ENCODE results near the gene CLASP1. TPM values are rescaled to one million over a fixed set of nuclear protein-coding genes. Genes with fewer than 3 reads are reported as not detected.

CLASP1 gene
- total RNA-seq, 2 donors from 2014 or later, result 87.0 to 88.3 TPM

- TF ChIP-seq, protein P1, sequence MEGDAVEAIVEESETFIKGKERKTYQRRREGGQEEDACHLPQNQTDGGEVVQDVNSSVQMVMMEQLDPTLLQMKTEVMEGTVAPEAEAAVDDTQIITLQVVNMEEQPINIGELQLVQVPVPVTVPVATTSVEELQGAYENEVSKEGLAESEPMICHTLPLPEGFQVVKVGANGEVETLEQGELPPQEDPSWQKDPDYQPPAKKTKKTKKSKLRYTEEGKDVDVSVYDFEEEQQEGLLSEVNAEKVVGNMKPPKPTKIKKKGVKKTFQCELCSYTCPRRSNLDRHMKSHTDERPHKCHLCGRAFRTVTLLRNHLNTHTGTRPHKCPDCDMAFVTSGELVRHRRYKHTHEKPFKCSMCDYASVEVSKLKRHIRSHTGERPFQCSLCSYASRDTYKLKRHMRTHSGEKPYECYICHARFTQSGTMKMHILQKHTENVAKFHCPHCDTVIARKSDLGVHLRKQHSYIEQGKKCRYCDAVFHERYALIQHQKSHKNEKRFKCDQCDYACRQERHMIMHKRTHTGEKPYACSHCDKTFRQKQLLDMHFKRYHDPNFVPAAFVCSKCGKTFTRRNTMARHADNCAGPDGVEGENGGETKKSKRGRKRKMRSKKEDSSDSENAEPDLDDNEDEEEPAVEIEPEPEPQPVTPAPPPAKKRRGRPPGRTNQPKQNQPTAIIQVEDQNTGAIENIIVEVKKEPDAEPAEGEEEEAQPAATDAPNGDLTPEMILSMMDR (conservative IDR thresholded peaks at IDR 0.05), result peak; percentile 69
- Mint-ChIP-seq H3K9me3 (peaks cover 4% of the 10 kb centered on the region), H3K4me3 (no peak overlapping the region), H3K4me1 (peaks cover 11% of the 10 kb centered on the region), H3K27ac (peak overlapping the region; percentile 65), H3K27me3 (ENCODE audit: insufficient read depth) (no peaks in the 10 kb centered on the region), H3K36me3 (ENCODE audit: low read depth) (peaks cover 46% of the 10 kb centered on the region)
- Histone ChIP-seq H3K36me3 (ENCODE audit: control insufficient read depth, insufficient read depth, low read length) (peaks cover 52% of the 10 kb centered on the region), H3K4me3 (ENCODE audit: low read length) (no peak overlapping the region), H3K9me3 (ENCODE audit: control insufficient read depth, low read length) (no peaks in the 10 kb centered on the region), H3K27me3 (ENCODE audit: control insufficient read depth, insufficient read depth, low read length, poor library complexity, severe bottlenecking) (no peaks in the 10 kb centered on the region), H3K4me1 (ENCODE audit: control insufficient read depth, insufficient read depth, low read length) (no peaks in the 10 kb centered on the region), H3K27ac (ENCODE audit: low read depth, low read length) (no peak overlapping the region), H3K9ac (ENCODE audit: extremely low read depth, low read length, poor library complexity, severe bottlenecking) (no peak overlapping the region)
- 92 to 93% methylated on average over 17 to 20 of the region's 20 CpGs for WGBS, 2 experiments (ENCODE audit: insufficient coverage in 1 of 2, insufficient read length in 1 of 2)
- peak; percentile 87 for DNase-seq
Observed at GRCh38 chr2:121338281-121338680, 311.0 kb downstream of the CLASP1 start.

DNA sequence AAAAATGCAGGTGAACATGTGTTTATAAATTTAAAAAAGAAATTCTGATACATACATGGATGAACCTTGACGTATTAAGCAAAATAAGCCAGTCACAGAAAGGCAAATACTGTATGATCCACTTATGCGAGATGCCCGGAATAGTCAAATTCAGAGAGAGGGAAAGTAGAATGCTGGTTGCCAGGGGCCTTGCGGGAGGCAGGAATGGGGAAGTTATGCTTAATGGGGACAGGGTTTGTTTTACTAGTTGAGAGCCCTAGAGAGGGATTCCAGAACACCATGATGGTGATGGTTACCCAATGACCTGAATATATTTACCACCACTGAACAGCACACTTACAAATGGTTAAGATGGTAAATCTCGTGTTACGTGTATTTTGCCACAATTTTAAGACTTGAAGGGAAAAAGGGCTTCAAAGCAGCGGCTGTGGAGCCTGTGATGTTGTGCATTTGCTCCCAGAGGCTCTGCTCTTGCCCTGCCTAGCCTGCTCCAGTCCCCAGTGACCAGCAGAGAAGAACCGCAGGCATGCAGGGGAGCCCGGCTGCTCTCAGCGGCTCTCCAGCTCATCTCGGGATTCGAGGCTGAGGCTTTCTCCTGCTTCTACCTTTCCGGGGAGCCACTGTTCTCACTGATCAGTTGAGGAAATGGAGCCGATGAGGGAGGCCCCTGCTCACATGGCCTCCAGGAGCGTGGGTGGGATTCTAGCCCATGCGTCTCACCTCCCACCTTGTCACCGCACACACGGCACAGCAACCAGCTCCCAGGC lies 312.6 kb downstream of the CLASP1 start:
- H3K27me3 ChIP-seq (ENCODE audit: control insufficient read depth, insufficient read depth, low read length, poor library complexity, severe bottlenecking), result no peaks in the 10 kb centered on the region
- no peak overlapping the region for H3K4me3 ChIP-seq (ENCODE audit: low read length)
- H3K36me3 ChIP-seq (ENCODE audit: control insufficient read depth, insufficient read depth, low read length), result peaks cover 37% of the 10 kb centered on the region
- no peaks in the 10 kb centered on the region for H3K4me1 ChIP-seq (ENCODE audit: control insufficient read depth, insufficient read depth, low read length)
- no peaks in the 10 kb centered on the region for H3K27me3 Mint-ChIP-seq (ENCODE audit: insufficient read depth)
- no peaks in the 10 kb centered on the region for H3K9me3 ChIP-seq (ENCODE audit: control insufficient read depth, low read length)
- TF ChIP-seq, protein P1 (conservative IDR thresholded peaks at IDR 0.05), result no peak
- peak; percentile 55 for DNase-seq
- H3K9ac ChIP-seq (ENCODE audit: extremely low read depth, low read length, poor library complexity, severe bottlenecking), result no peak overlapping the region
- H3K27ac Mint-ChIP-seq, result no peak overlapping the region
- peaks cover 33% of the 10 kb centered on the region for H3K36me3 Mint-ChIP-seq (ENCODE audit: low read depth)
- H3K27ac ChIP-seq (ENCODE audit: low read depth, low read length), result peak overlapping the region; percentile 58
- no peak overlapping the region for H3K4me3 Mint-ChIP-seq
- peaks cover 11% of the 10 kb centered on the region for H3K4me1 Mint-ChIP-seq
- 85 to 91% methylated on average over 16 to 18 of the region's 18 CpGs for WGBS, 2 experiments (ENCODE audit: insufficient coverage in 1 of 2, insufficient read length in 1 of 2)
- H3K9me3 Mint-ChIP-seq, result peaks cover 4% of the 10 kb centered on the region

- H3K9me3 ChIP-seq (ENCODE audit: control insufficient read depth, low read length), result no peaks in the 10 kb centered on the region
- H3K27me3 Mint-ChIP-seq (ENCODE audit: insufficient read depth), result no peaks in the 10 kb centered on the region
- H3K4me1 Mint-ChIP-seq, result peaks cover 11% of the 10 kb centered on the region
- no peak overlapping the region for H3K4me3 ChIP-seq (ENCODE audit: low read length)
- H3K9me3 Mint-ChIP-seq, result no peaks in the 10 kb centered on the region
- TF ChIP-seq, protein P1 (conservative IDR thresholded peaks at IDR 0.05), result no peak
- peak overlapping the region; percentile 61 for H3K27ac Mint-ChIP-seq
- peaks cover 22% of the 10 kb centered on the region for H3K36me3 Mint-ChIP-seq (ENCODE audit: low read depth)
- WGBS, 2 experiments (ENCODE audit: insufficient coverage in 1 of 2, insufficient read length in 1 of 2), result 84 to 90% methylated on average over 16 to 22 of the region's 22 CpGs
- no peak overlapping the region for H3K27ac ChIP-seq (ENCODE audit: low read depth, low read length)
- no peak overlapping the region for H3K4me3 Mint-ChIP-seq
- H3K4me1 ChIP-seq (ENCODE audit: control insufficient read depth, insufficient read depth, low read length), result no peaks in the 10 kb centered on the region
- no peaks in the 10 kb centered on the region for H3K27me3 ChIP-seq (ENCODE audit: control insufficient read depth, insufficient read depth, low read length, poor library complexity, severe bottlenecking)
- peak; percentile 54 for DNase-seq
- no peak overlapping the region for H3K9ac ChIP-seq (ENCODE audit: extremely low read depth, low read length, poor library complexity, severe bottlenecking)
- peaks cover 26% of the 10 kb centered on the region for H3K36me3 ChIP-seq (ENCODE audit: control insufficient read depth, insufficient read depth, low read length)
Observed at GRCh38 chr2:121335294-121336290, 313.7 kb downstream of the CLASP1 start.
